IPS-11a (cell line): ENCODE measurements around the gene NF2.

Experiments
- H3K4me3 ChIP-seq: one replicate; pipeline ENCODE4 v1.5.1; 2013; ENCODE audit warnings: low read depth, low read length, control low read depth

NF2 gene

GRCh38 chr22:29718949-29719898 lies 115.8 kb downstream of the NF2 start:
- no peak overlapping the region for H3K4me3 ChIP-seq

- H3K4me3 ChIP-seq, result peak within 1 kb of the TSS; percentile 24
These were observed 116.6 kb downstream of the NF2 start, which contains the start of gene CABP7 for GRCh38 chr22:29719899-29720645. TSS of gene CABP7 (plus strand) at chr22:29720003. CDS start at chr22:29720425, 422 bp downstream.

GRCh38 chr22:29720811-29721323 lies 117.4 kb downstream of the NF2 start:
- H3K4me3 ChIP-seq, result peak overlapping the region; percentile 24

GRCh38 chr22:29722151-29722550 lies 118.7 kb downstream of the NF2 start:
- H3K4me3 ChIP-seq, result no peak overlapping the region

- H3K4me3 ChIP-seq, result no peak overlapping the region
These were observed 119.2 kb downstream of the NF2 start for GRCh38 chr22:29722587-29722986.

- no peak overlapping the region for H3K4me3 ChIP-seq
These were observed 120.3 kb downstream of the NF2 start for GRCh38 chr22:29723766-29724165.

GRCh38 chr22:29724843-29725242 lies 121.4 kb downstream of the NF2 start:
- H3K4me3 ChIP-seq, result no peak overlapping the region

- H3K4me3 ChIP-seq, result no peak overlapping the region
These were observed 122.7 kb downstream of the NF2 start for GRCh38 chr22:29726106-29726505.

GRCh38 chr22:29726512-29727130 lies 123.2 kb downstream of the NF2 start:
- no peak overlapping the region for H3K4me3 ChIP-seq

GRCh38 chr22:29727131-29727523 lies 123.7 kb downstream of the NF2 start:
- no peak overlapping the region for H3K4me3 ChIP-seq

GRCh38 chr22:29729161-29729560 lies 125.7 kb downstream of the NF2 start:
- H3K4me3 ChIP-seq, result no peak overlapping the region

GRCh38 chr22:29731058-29731850 lies 127.8 kb downstream of the NF2 start:
- no peak overlapping the region for H3K4me3 ChIP-seq

GRCh38 chr22:29732883-29733282 lies 129.4 kb downstream of the NF2 start:
- H3K4me3 ChIP-seq, result no peak overlapping the region

- no peak overlapping the region for H3K4me3 ChIP-seq
These were observed 130.1 kb downstream of the NF2 start for GRCh38 chr22:29733362-29734201.

- H3K4me3 ChIP-seq, result no peak overlapping the region
These were observed 131.0 kb downstream of the NF2 start for GRCh38 chr22:29734406-29734805.

GRCh38 chr22:29734838-29735237 lies 131.4 kb downstream of the NF2 start:
- no peak overlapping the region for H3K4me3 ChIP-seq

GRCh38 chr22:29735416-29735815 lies 132.0 kb downstream of the NF2 start:
- no peak overlapping the region for H3K4me3 ChIP-seq

GRCh38 chr22:29737251-29738117 lies 134.1 kb downstream of the NF2 start:
- H3K4me3 ChIP-seq, result no peak overlapping the region
